ENCODE measurements around the gene UBR7.
A peak's percentile ranks its signal among the peaks of the same experiment; 100 is the strongest.
"Not testable (repeated sequence)": the region's sequence is repeated elsewhere in the genome, so short reads cannot be mapped to it uniquely, and the experiment has no call there.

UBR7 gene

DNA sequence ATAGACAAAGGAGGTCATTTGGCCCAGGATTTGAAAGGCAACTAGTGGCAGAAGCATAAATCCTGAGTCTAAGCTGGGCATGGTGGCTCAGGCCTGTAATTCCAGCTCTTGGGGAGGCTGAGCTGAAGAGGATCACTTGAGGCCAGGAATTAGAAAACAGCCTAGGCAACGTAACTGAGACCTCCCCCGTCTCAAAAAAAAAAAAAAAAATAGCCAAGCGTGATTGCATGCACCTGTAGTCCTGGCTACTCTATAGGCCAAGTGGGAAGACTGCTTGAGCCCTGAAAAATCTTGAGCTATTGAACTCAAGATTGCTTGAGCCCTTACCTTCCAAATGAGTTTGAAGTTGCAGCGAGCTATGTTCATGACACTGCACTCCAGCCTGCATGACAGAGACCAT, 8.0 kb upstream of the UBR7 start:
- DNase-seq = no peak

- no peak for DNase-seq
Measured at GRCh38 chr14:93200553-93200952, 6.5 kb upstream of the UBR7 start.

GRCh38 chr14:93201155-93201704, 5.8 kb upstream of the UBR7 start:
- no peak for DNase-seq

DNA sequence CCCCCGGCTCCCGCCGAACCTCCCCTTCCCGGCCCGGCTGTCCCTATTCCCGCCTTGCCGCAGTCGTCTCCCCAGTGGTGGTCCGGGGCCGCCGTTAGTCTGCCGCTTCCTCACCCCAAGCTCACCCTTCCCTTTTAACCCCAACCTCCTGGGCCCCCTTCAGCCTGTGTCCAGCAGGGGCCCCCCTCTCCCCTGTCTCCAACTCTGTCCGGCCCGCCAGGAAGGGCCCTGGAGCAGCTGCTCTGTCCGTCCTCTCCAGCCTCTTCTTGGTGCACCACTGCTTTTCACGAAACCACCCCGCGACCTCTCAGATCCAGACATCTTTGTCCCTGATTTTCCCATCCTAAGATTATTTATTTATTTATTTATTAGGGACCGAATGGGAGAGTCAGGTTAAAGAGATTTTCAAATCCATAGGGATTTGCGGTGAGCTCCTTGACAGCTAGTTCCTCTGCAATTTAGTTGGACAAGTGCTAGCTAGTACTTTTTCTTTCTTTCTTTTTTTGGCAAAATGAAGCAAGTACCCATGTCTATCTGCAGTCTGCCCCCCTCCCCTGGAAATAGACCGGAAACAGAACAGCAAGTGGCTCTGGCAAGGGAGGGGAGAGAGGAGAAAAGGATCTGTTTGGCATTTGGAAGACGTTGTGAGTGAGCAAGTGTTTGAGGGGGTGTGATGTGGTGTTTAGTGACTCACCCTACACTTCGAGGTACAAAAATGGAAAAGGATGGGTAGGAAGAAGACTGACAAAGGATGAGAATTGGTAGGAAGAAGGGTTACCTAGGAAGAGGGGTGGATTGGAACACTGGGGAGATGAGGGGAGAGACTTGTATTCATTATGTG, 632 bp downstream of the UBR7 start:
- peak; percentile 20 for DNase-seq

- no peak for DNase-seq
Measured at GRCh38 chr14:93212432-93212831, 5.4 kb downstream of the UBR7 start.

- no peak for DNase-seq
Measured at GRCh38 chr14:93214598-93214997, 7.5 kb downstream of the UBR7 start.

- peak; percentile 67 for DNase-seq
Measured at GRCh38 chr14:93219103-93219726, 12.2 kb downstream of the UBR7 start.

GRCh38 chr14:93220509-93220908, 13.5 kb downstream of the UBR7 start:
- no peak for DNase-seq

GRCh38 chr14:93223565-93223964, 16.5 kb downstream of the UBR7 start:
- no peak for DNase-seq

DNA sequence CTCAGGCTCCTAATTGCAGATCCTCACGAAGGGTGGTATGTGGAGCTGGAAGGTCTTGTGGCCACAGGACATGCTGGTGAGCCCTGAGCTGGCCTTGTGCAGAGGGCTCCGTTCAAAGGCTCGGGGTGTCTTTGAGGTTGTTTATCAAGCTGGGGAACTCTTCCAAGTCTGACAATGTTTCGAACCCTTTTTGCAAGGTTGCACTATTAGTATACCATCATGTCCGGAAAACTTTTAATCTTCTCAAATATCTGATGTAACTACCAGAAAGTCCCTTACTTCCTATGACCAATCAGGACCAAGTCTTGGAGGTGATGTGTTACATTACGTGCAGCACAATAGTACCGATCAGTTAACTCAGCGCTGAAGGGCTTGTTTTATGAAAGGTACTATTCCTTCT, 21.5 kb downstream of the UBR7 start:
- DNase-seq = no peak

GRCh38 chr14:93230539-93230938, 23.5 kb downstream of the UBR7 start:
- DNase-seq = no peak

- peak; percentile 5 for DNase-seq
Measured at GRCh38 chr14:93231129-93231979, 24.3 kb downstream of the UBR7 start.

GRCh38 chr14:93232159-93232558, 25.1 kb downstream of the UBR7 start:
- no peak for DNase-seq

GRCh38 chr14:93233078-93233477, 26.0 kb downstream of the UBR7 start:
- DNase-seq = not testable (repeated sequence)

GRCh38 chr14:93234798-93235197, 27.7 kb downstream of the UBR7 start:
- DNase-seq = no peak

DNA sequence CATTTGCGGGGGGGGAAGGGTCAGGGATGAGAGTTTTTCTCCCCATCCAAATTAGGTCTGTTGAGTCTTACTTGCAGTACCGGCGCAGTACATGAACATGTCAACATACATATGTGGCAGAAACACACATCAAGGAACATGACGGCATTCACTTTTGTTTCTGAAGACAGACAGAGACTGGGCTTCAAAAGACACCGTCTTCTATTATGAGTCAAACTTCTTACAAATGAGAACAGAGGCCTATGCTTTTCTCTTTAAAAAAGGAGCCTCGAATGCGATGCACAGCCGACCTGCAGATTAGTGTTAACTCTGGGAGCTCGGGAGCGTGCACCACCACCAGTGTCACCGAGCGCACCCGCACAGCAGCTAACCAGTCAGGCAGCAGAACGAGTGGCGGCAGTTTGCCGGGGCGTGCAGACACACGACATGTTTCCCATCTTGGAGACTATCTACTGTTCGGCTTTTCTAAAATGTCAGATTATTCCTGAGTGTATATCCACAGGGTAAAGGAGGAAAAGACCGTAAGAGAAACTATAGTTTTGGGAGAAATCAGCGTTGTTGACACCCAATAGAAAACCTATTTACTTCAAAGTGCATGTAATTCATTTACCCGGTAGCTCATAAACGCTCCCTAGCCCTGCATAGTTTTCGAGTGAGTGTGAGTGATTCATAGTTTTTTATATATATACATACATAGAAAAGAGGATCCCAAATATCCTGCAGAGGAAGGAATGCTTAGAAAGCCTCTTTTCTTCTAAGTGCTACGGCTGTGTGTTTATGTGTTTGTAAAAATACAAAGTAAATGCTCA, 33.0 kb downstream of the UBR7 start:
- DNase-seq = no peak

DNA sequence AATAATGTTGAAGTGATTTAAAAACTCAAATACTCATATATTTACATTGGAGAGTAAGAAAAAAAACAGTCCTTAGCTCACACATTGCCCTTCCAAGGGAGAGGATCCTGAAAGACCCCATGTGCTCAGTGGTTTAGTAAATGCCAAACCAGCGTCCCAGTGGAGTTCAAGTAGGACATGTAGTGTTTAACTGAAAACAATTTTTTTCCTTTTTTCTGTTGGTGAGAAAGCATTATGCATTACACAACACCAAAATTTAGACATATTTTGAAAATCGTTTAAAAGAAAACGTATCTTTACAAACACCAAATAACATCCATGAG, 33.6 kb downstream of the UBR7 start:
- DNase-seq = no peak

GRCh38 chr14:93245764-93246420, 38.8 kb downstream of the UBR7 start:
- DNase-seq = no peak

DNA sequence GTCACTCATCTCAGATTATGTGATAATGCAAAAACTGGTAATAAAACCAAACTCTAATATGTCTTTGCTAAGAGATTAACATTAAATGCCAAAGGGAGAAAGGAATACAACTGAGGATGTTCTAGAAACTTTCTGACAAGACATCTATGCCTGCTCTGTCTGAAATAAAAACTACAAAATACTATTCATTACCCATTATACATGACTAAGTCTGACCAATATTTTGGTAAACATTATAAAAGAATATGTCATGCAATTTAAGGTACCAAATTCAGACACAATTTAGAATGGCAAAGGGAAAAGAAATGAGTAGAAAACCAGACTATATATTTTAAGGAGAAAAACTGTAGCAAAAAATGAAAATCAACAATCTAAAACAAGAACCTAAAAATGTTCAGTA, 39.5 kb downstream of the UBR7 start:
- no peak for DNase-seq

DNA sequence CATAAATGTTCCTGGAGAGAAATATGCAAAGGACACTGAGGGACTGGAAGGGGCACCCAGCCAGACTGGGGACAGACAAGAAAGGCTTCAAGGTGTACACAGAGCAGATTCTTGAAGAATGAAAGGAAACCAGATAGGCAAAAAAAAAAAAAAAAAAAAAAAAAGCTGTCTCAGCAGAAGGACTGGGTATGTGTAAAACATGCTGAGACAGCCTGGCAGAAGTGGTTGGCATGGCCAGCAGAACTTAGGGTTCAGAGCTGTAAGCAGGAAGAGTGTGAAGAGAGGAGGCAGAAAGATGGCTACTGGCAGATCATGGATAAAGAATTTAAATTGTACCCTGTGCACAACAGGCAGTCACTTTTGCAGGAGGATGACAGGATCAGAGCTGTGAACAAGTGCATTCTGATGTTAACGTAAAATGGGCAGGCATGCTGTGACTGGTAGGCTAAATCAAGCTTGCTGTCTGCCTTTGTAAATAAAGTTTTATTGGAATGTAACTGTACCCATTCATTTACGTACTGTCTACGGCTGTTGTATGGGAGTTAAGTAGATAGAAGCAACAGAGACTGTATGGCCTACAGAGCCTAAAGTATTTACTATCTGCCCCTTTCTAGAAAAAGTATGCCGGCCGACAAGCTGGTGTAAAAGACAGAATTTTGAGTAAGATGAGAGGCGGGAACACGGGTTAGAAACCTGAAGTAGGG, 42.2 kb downstream of the UBR7 start:
- DNase-seq = no peak

DNA sequence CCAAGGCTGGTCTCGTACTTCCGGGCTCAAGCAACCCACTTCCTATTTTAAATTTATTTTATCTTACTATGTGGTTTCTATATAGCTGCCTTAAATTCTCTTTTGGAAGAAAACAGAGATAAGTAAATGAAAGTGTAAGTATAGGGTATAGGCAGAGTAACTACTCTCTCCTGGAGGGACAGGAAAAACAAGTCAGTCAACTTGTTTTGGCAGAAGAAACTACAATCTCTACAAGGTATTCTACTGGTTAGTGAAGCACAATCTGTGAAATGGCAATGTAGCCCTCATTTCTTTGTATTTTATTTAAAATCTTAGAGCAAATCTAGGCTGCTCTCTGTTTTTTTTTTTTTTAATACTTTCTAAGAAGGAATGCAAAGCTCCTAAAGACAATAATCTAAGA, 55.4 kb downstream of the UBR7 start:
- DNase-seq = no peak

Data from CD4-positive, alpha-beta T cell treated with Interleukin-12 subunit alpha and Interleukin-12 subunit beta, for 1 hour (primary cell).